NCI-H526 treated with DMSO at 0.1 percent for 48 hours (cell line): Measurements from ENCODE around the gene MRPS34.
"Not testable (repeated sequence)": the region's sequence is repeated elsewhere in the genome, so short reads cannot be mapped to it uniquely, and the experiment has no call there.

ENCODE experiments used
- DNase-seq: peaks from one replicate; lab custom pipeline; 2025; lab: John Stamatoyannopoulos, UW

MRPS34 gene

GRCh38 chr16:1749152-1750117, 23.5 kb downstream of the MRPS34 start:
- DNase-seq, result no peak

DNA sequence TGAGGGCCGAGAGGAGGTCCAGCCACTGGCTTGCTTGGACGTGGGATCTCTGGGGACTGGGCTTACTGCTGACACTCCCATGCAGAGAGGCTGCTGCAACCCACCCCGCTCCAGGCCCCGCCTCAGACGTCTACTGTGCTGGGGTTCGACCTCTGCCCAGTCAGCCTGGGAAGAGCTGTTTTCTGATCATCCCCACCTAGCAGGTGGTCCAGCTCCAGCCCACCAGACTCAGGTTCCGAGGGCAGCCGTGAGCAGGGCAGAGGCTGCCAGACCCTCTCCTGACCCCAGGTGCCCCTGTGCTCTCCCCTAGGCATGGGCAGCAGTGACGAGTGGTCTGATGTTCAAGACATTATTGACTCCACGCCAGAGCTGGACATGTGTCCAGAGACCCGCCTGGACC, 25.0 kb downstream of the MRPS34 start:
- DNase-seq, result no peak

GRCh38 chr16:1746693-1747195, 26.2 kb downstream of the MRPS34 start:
- no peak for DNase-seq

GRCh38 chr16:1745900-1746692, 26.8 kb downstream of the MRPS34 start:
- DNase-seq, result no peak

DNA sequence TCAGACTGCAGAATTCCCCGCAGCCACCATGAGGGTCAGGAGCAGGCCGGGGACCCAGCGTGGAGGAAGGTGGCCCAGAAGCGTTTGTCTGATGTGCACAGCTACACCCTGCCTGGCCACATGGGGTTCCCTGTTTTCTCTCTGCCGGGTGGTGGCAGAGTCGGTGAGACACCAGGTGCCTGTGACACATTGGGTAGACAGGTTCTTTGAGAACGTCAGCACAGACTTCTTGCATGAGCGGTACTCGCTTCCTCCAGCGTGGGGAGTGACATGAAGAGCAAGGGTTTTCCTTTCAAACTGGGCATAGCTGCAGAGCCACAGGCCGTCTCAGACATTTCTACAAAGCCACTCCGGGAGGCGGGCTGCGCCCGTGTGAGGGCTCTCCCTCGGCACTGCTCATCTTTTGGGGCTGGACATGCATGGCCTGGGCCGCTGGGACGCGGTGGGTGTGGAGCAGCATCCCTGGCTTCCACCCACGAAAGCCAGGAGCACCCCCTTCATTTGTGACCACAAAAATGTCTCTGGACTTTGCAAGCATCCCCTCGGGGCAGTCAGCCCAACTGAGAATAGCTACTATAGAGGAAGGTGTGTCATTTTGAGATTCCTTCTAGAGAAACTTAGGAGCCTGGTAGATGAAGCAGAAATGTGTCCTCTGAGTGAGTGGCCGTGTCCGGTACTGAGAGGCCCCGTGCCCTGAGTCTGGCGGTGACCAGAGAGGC, 27.6 kb downstream of the MRPS34 start:
- no peak for DNase-seq

DNA sequence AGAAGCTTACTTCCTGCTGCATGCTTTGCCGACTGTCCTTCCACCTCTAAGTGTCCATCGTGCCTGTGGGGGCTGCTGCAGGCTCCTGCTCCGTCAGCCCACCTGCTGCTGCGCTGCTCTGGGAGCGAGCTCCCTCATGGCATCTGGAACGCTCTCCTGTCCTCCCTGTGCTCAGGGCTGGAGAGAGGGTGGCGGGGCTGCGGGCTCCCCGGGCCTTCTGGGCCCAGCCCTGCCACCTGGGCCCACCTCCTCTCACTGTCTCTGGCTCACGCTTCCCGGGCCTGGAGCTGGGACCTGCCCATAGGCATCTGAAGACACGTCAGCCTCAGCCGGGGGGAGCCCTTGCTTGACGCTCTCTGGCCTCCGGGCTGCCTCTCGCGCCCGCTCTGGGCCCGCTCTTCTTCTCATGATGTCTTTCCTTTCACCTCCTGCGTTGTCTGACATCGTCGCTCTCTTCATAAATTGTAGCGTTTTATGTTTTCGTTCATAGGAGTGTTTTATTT, 28.5 kb downstream of the MRPS34 start:
- no peak for DNase-seq

DNA sequence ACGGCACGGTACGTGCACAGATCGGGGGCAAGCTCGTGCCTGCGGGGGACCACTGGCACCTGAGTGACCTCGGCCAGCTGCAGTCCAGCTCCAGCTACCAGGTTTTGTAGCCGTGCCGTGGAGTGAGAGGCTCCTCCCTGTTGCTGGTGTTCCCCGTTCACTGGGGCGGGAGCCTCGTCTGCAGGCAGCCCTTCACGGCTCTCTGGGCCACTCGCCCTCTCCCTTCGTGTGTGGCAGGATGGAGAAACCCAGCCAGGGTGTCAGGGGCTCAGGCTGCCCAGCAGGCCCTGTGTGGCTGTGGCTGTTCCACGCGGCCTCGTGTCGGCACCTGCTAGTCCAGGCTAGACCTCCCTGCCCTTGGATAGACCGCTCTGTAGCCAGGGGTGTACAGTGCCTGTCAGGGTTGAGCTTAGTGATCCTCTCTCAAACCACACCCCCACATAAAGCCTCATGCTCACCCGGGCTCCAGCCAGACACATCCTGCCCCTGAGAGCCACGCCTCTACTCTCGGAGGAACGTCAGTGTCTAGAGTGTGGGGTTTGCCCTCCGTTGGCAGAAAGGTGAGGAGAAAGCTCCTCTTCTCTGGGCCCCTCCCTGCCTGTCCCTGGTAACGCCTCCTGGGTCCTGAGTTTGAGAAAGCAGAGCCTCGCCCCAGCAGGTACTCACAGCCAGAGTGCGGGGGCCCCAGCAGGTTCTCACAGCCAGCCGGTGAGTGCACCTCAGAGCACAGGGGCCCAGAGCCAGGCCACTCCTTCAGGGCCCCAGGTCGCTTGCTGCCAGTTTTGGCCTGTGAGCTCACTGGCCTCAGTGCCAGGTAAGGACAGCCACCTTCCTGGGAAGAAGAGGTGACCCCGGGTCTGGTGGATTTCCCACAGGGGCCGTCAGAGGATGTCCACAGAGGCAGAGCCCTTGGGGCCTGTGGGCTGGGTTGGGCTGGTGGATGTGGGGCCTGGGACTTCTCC, 29.3 kb downstream of the MRPS34 start:
- DNase-seq, result no peak

DNA sequence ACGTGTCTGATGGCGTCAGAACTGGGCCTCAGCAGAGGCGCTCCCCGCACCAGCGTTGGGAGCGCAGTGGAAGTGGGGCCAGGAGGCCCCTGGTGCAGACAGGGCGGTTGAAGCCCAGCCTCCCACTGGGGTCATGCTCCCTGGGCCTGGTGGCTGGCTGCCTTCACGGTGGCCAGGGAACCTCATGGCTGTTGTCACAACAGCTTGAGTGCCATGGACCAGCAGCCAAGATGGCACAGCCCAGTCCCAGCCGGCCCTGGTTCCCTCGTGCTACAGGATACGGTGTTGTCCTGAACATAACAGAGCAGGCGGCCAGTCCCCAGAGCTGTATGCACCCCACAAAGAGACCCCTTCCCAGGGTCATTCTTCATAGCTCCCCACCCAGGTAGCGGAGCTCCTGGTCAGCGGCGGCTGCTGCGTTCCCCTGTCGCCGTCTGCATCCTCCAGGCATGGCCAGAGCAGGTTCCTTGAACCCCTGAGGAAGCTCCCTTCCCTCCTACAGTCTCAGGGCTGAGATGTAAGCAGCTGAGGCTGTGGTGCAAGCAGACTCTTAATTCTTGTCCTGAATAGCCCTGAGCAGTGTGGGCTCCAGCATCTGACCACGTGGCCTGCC, 31.3 kb downstream of the MRPS34 start:
- DNase-seq, result no peak

GRCh38 chr16:1740781-1741490, 32.0 kb downstream of the MRPS34 start:
- DNase-seq, result no peak

DNA sequence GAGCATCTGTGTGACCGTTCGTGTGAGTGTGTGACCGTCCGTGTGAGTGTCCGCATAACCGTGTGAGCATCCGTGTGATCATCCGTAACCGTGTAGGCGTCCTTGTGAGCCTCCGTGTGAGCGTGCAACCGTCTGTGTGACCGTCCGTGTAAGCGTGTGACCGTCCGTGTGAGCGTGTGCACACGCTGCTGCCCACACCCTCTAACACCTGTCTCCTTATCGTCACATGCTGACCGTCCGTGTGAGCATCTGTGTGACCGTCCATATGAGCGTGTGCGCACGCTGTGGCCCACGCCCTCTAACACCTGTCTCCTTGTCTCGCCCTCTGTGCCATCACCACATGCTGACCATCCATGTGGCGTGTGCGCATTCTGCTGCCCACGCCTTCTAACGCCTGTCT, 32.7 kb downstream of the MRPS34 start:
- DNase-seq, result no peak

- no peak for DNase-seq
Observed at GRCh38 chr16:1734816-1735215, 38.1 kb downstream of the MRPS34 start.

DNA sequence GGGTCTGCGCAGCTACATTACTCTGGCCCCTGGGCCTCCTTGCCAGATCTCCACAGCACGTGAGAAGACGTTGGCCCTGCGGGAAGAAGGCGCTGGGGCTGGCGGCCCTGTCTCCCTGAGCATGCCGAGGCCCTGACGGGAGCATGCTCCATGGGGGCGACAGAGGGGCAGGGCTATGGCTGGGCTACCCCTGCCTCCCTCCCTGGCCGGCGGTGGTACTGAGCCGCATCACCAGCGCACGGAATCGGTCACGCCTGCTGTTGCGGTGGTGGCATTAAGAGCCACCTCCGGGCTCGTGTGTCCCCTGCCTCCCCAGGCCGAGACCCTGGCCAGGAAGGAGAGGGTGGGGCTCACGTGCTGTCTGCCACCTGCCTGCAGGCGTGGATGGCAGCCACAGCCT, 38.8 kb downstream of the MRPS34 start:
- DNase-seq, result no peak

DNA sequence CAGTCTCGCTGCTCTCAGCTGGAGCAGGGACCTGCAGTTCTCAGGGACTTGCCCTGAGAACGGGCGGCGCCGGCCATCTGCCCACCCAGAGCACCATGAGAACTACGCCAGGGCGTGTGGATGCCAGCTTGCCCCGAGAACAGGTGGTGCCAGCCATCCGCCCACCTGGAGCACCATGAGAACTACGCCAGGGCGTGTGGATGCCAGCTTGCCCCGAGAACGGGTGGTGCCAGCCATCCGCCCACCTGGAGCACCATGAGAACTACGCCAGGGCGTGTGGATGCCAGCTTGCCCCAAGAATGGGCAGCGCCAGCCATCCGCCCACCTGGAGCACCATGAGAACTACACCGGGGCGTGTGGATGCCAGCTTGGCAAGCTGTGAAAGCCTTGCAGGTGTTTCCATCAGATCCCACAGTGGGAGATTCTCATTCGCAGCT, 40.4 kb downstream of the MRPS34 start:
- not testable (repeated sequence) for DNase-seq

GRCh38 chr16:1732071-1732470, 40.9 kb downstream of the MRPS34 start:
- DNase-seq, result no peak

DNA sequence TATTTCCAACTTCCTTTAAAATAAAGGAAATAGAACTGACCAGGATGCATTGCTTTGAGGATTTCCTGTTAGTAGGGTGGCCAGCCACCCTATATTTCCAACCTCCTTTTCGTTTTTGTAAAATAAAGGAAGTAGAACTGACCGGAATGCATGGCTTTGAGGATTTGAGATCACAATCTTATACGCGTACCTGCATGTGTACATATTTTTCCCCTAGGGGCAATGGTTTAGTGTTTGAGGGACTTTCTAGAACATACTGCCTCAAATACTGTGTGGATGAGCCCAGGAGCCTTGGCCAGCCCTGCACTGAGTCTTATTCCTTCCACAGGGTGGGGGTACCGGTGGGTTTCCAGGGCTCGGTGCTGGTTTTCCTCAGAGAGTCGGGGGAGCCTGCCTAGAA, 41.3 kb downstream of the MRPS34 start:
- DNase-seq, result no peak

- DNase-seq, result no peak
Observed at GRCh38 chr16:1731073-1731472, 41.9 kb downstream of the MRPS34 start.

- DNase-seq, result no peak
Observed at GRCh38 chr16:1729445-1729844, 43.5 kb downstream of the MRPS34 start.

DNA sequence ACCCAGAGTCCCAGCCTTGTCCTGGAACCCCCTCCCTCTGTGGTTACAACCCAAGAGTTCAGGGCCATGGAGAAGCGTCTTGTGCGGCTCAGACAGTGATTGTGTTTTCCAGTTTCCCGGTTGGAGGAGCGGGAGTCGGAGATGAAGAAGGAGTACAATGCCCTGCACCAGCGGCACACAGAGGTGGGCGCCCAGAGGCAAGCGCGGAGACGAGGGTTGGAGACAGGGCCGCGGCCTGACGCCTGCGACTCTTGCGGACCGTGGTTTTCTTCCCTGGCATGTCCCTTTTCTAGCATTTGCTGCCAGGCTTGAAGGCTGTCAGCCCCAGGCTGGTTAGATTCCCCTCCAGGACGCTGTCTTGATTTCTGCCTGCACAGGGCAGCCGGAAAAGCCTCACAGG, 43.9 kb downstream of the MRPS34 start:
- DNase-seq, result no peak
